SKM-1 treated with dmso at 0.1 percent for 144 hours (cell line): ENCODE measurements around the gene GALK1.
"Not testable (repeated sequence)": the region's sequence is repeated elsewhere in the genome, so short reads cannot be mapped to it uniquely, and the experiment has no call there.

Experiments used
- DNase-seq: peaks from one replicate; lab custom pipeline; 2025; ENCODE audit not compliant: unreplicated experiment; lab: John Stamatoyannopoulos, UW

GALK1 gene

DNA sequence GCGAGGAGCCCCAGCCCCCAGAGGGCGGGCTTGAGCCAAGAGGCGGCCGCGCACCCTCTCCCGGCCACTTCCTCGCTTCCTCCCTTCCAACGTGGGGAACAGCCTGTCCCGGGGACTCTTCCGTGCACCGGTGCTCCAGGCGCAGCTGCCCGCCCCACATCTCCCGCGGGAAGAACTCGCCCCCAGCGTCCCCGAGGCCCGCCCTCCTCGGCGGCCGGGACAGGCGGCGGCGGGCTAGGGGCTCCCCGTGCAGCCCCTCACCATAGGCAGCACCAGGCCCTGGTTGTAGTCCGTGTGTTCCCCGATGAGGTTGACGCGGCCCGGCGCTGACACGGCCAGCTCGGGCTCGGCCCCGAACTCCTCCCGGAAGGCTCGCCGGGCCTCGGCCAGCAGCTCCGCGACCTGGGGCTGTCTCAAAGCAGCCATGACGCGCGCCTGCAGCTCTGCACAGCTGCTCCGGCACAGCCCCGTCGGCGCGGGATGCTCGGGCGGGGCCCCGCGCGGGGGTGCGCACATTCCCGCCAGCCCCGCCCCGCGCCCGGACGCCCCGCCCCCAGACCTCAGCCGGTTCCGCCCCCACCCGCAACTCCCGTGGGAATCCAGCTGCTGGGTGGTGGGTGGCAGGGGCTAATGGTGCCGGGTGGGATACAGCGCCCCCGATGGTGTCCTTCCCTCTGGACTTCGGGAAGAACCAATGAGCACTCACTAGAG is at the start of gene GALK1:
Gene GALK1, minus strand, starts transcription at position 482 of the 711 bp plus-strand sequence. Its CDS starts 56 bp downstream, at position 426.
- DNase-seq: peak; percentile 48

DNA sequence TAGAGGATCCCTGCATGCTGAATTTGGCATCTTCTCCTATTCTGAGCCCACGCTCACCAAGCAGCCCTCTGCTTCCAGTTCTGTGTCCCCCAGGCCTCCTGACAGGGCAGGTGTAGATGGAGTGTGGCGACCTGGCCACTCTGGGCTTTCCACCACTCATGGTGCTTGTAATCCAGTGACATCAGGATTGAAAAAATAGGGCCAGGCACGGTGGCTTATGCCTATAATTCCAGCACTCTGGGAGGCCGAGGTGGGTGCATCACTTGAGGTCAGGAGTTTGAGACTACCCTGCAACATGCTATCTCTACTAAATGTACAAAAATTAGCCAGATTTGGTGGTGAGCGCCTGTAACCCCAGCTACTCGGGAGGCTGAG is 49.0 kb upstream of the GALK1 start:
- no peak for DNase-seq

DNA sequence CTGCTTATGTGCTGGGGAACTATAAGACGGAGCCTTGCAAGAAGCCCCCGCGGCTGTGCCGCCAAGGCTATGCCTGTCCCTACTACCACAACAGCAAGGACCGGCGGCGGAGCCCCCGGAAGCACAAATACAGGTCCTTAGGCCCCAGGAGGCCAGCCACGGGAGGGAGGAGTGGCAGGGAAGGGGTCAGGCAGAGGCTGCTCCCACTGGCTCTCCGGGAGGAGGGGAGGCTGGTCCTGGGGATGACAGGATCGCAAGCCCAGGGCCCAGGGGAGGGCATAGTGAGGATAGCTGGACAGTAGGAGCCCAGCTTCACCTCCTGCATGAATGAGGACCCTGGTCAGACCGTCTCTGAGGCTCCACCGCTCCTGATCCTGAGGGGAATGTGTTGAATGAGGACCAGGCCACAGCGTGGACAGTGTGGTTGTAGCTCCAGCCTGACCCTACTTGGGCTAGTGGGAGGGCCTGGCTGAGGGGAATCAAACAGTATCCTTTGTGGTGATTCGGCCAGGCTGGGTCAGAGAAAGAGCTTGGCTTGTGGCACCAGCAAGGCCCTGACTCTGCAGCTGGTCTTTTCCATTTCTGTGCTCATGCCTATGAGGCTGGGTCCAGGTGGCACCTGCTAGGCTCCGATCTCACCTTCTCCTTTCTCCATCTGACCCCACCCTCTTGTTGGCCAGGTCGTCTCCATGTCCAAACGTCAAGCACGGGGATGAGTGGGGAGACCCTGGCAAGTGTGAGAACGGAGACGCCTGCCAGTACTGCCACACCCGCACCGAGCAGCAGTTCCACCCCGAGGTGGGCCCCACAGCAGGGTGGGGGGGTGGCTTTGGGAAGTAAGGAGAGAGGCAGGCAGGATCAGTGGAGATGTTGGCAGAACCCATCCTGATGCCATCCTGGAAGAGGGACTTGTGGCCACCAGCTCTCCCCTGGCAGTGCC is 48.4 kb upstream of the GALK1 start:
- DNase-seq: no peak

DNA sequence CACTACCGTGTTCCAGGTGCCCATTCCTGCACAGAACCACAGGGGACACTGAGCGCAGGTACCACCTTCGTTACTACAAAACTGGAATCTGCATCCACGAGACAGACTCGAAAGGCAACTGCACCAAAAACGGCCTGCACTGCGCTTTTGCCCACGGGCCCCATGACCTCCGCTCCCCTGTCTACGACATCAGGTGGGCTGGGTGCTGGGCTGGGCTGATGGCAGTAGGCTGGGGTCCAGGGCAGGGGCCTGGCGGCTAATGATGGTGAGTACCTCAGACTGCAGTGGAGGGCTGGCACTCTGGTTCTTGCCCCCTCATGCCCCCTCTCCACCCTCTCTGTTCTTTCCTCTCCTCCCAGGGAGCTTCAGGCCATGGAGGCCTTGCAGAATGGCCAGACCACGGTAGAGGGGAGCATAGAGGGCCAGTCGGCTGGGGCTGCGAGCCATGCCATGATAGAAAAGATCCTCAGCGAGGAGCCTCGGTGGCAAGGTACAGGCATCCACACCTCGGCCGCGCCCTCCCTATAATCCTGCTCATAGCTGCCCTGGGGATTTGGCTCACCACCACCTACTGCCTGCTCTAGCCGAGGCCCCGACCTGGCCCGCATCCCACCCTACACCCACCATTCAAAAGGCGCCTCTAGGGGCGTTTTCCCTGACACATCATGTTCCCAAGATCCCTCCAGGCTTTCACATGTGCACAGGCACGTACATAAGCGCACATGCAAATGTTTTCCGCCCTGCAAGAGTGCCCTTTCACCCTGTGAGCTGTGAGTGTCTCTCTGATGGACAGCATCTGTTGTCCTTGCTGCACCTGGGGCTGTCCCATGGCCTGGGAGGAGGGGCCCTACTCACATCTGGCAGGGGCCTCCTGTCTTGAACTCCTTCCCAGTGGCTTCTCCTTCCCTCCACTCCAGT is 47.4 kb upstream of the GALK1 start:
- no peak for DNase-seq

DNA sequence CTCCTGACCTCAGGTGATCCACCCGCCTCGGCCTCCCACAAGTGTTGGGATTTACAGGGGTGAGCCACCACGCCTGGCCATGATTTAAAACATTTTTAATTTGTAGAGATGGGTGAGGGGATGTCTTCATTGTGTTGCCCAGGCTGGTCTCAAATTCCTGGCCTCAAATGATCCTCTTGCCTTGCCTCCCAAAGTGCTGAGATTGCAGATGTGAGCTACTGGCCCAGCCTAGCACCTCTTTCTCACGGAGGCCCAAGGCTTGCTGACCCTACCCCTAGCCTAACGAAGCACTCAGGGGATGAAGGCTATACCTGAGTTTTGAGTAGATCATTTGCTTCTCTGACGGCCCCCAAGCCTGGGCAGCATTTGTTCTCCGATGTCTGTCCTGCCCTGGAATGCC is 46.2 kb upstream of the GALK1 start:
- DNase-seq: no peak

DNA sequence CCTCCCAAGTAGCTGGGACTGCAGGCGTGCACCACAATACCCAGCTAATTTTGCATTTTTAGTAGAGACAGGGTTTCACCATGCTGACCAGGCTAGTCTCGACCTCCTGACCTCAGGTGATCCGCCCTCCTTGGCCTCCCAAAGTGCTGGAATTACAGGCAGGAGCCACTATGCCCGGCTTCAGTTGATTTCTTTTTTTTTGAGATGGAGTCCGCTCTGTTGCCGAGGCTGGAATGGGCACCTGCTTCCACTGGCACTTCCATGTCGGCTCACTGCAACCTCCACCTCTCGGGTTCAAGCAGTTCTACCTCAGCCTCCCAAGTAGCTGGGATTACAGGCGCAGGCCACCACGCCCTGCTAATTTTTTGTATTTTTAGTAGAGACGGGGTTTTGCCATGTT is 45.8 kb upstream of the GALK1 start:
- DNase-seq: not testable (repeated sequence)

DNA sequence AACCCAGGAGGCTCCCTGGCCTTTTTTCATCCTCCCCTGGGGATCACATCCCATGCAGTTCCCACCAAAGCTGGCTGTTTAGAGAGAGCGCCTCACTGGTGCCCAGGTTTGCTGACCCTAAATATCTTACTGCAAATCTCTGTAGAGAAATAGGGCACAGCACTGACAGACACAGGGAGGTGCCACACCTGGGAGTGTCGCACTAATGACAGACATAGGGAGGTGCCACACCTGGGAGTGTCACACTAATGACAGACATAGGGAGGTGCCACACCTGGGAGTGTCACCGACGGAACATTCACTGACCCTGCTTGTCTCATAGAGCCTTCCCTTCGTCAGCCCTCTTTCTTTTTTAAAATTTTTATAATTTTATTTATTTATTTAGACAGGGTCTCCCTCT is 45.2 kb upstream of the GALK1 start:
- DNase-seq: no peak

DNA sequence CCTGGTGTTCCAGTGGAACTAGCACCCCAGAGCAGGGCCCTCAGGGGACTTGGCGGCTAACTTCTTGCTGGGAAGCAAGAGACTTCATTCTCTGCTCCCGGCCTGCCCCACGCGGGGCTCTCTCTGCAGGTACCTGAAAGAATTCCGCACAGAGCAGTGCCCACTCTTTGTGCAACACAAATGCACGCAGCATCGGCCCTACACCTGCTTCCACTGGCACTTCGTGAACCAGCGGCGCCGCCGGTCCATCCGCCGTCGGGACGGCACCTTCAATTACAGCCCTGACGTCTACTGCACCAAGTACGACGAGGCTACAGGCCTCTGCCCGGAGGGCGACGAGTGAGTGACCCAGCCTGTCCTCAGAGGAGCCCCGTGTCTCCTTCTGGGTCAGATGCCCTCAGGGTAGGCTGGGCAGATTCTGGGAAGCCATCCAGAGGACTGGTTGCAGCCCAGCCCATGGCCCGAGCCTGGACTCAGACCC is 44.7 kb upstream of the GALK1 start:
- DNase-seq: no peak

DNA sequence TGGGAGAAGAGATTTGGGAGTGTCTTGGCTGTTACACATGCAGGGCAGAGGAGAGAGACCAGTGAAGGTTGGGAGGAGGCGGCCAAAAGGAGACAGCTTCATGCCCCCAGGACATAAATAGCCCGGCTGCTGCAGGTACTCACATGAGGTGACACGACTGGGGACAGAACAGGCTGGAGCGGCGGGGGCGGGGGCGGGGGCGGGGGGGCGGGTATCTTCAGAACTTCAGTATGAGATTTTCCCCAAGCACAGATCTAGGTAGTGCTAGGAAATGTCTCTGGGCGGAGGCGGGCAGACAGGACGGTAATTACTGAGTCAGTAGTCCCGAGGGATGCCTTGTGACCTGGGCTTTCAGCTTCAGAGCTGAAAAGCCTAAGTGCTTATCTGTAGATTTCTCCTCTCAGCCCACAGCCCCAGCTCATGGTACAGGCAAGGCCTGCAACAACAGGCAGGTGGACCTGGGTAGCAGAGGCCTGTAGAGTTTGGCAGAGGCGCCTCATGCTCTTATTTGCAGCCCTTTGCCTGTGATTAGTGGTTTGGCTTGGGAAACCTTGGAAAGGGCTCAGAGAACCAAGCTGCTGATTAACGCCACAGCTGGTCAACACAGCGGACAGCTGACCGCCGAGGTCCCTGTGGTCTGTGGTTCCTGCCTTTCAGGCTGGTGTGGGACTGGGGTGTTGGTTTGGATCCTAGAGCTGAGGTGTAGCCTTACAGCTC is 44.1 kb upstream of the GALK1 start:
- DNase-seq: no peak

DNA sequence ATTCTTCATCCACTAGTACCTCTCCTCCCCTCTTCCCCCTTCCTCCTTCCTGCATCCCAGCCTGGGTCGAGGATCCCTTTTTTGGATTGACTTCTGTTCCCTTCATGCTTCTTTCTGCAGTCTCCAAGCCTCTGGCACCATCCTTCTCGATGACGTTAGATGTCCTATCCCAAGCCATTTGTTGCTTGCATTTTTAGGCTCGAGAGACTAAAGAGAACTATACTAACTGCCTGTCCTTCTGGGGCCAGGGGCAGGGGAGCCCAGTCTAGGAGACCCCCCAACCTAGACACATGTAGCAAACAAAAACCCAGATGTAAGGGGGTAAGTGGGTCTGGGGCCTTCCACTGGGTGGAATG is 43.5 kb upstream of the GALK1 start:
- DNase-seq: no peak

DNA sequence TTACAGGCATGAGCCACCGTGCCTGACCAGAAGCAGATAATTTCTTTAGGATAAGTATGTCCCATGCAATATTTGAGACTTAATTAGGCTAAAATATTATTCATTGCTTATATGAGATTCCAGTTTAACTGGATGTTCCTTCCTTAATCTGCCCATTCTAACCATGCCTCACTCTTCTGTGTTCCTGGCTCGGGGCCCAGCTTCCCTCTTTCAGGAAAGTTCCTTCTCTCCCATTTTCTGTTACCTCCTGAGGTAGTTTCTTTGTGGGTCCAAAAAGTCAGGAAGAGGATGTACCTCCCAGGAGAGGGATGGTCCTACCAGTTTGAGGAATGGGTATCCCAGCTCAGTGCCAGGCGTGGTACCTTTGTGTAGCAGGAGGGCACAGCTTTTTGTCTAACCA is 42.9 kb upstream of the GALK1 start:
- no peak for DNase-seq

DNA sequence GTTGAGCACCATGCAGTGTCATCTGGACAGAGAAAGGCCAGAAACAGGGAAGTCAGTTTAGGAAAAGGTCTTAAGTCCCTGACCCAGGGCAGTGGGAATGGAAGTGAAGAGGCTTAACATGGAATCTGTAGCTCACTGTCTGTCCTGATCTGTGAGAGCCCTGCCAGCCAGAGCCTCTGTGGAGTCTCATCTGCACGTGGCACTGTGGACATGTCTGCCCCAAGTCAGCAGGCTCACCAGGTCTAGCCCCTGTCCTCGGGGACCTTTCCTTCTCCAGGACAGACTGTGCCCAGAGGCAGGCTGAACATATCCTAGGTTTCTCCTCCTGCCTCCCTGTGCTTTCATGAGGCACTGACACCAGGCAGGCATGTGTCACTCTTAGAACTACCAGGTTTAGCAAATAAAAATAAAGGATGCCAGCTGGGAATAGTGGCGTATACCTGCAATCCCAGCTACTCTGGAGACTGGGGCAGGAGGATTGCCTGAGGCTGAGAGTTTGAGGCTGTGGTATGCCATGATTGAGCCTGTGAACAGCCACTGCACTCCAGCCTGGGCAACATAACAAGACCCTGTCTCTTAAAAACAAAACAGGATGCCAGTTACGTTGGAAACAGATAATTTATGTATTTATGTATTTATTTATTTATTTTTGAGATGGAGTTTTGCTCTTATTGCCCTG is 42.0 kb upstream of the GALK1 start:
- no peak for DNase-seq

DNA sequence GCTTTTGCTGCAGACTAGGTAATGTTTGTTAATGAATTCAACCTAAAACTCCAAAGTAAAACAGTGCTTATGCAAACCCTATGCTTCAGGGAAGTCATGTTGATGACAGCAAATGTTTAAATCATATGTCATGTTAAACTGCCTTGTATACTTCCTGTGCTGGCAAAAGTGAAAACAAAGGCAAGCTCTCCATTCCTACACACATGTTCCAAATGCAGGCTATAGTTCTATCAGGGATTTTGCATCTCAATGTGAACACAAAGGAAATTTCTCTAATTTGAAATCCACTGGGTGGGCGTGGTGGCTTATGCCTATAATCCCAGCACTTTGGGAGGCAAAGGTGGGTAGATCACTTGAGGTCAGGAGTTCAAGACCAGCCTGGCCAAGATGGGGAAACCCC is 38.9 kb upstream of the GALK1 start:
- no peak for DNase-seq

DNA sequence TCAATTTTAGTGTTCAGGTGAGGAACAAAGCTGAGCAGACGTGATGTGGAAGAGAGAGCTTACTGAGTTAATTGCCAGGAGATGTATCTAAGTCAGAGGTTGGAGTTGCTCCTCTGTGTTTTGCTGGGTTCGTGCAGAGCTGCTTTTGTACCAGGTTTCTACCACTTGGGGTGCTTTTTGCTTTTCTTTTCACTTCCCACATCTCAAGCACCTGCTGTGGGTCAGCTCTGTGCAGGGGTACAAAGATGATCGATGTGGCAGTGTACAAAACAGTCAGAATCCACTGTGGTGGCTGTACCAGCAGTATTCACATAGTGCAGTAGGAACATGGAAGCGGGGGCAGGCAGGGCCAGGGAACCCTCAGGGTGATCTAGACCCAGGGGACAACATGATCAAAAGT is 34.4 kb upstream of the GALK1 start:
- no peak for DNase-seq

DNA sequence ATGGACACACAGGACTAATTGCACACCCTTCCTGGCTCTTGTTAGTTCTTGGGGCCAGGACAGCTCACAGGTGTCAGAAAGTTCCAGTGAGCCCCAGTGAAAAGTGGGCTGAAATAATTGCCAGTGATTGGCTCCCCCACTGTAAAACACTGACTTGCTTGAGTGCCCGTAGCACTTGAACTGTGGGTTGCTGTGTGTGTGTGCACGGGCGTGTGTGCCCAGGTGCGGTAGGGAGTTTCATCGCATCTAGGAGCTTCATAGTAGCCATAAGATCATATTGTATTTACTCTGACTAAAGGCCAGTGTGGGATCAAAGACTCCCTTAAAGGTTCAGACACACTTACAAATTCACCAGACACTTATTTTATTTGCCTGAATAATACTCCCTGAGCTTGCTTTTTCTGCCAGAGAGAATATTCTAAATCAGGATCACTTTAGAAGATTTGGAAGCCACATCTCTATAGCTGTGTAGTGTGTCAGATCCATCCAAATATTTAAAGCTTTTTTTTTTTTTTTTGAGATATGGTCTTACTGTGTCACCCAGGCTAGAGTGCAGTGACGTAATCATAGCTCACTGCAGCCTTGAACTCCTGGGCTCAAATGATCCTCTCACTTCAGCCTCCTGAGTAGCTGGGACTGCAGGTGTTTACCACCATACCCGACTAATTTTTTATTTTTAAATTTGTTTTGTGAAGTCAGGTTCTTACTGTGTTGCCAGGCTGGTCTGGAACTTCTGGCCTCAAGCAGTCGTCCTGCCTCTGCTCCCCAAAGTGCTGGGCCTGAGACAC is 31.0 kb upstream of the GALK1 start:
- DNase-seq: no peak

DNA sequence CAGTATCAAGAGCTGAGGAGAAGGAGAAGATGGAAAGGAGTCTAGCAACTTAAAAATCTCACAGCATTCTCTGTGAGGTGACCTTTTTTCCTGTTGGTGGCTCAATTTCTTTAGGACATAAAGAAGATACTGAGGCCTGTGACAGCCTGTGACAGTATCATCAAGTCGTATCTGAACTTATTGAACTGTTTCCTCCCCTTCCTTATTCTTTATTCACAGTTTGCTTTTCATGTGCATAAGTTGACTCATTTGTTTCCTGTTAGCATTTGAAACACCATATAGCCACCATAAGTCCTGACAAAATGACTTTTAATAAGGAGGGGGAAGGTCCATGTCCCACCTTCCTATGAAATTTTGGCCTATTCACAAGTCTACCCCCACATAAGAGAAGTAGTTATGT is 28.5 kb upstream of the GALK1 start:
- DNase-seq: no peak

DNA sequence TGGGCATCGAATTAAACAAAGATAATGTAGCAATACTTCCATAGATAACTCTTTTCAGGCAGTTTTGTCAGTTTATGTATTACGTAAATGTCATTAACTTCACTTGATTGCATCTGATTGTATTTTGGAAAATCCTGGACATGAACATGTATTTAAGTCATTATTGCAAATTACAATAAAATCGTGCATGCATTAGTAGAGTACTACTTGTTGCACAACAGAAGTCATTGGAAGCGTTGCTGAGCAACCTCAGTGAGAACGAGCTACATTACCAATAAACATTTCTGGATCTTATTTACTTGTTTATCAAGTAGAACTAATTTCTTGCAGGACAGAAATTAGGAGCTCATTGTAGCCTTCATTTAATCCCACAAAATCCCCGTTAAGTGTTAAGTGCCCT is 26.3 kb upstream of the GALK1 start:
- no peak for DNase-seq

DNA sequence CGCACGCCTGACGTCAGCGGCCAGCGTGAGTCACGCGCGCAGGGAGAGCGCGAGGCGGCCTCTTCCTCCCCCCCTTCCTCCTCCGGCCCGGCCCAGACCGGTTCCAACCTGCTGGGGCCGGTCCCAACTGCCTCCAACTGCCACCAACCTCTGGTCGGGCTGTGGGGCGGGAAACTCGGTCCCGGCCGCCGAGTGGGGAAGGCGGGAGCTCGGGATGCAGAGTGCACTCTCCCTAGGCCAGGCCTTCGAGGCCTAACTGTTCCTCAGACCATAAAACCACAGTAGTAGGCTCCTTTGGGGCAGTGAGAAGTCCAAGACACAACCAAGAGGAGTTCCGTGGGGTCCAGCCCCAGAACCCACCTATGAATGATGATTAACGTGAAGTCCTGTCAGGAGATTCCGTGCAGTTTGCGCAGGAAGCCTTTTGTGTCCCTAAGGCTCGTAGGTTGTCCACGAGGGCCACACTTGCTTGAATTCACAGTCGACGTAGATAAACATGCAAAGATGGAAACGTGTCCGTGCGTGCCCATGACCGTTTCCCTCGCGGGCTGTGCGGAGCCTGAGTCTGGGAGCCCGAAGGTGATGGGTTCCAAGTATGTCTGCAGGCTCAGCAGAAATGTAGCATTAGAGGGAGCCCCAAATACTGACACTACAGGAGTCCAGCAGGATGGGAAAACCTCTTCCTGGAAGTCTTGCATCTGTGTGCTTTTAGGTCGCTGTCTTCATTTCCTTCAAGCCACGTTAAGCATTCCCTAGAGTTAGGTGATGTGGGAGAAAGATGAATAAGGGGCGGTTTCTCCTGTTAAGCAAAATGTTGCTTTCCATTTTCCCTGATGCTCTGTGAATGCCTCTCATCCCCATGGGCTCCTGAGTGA is 20.3 kb upstream of the GALK1 start:
- DNase-seq: peak; percentile 74
